Astrocyte of the spinal cord (primary cell): ENCODE results near the gene ADAT3.

ENCODE experiments used
- DNase-seq: peaks from one replicate; pipeline ENCODE4 v3.0.0; 2011; ENCODE audit warnings: low read depth, low spot score
- H3K4me3 ChIP-seq: 2 replicates; pipeline ENCODE4 v1.5.1; 2011; ENCODE audit warnings: low read depth, mild to moderate bottlenecking, low read length, moderate library complexity
- in situ Hi-C: cut with HindIII; loops from 2 replicates; pipeline ENCODE4 v1.10.0; 2017; ENCODE audit warnings: low sequenced_read_pairs
- TF ChIP-seq, protein P1 (sequence below): IDR thresholded peaks from 2 replicates; pipeline ENCODE4 v1.5.1; 2012; ENCODE audit warnings: low read depth, mild to moderate bottlenecking, low read length, inconsistent platforms

Gene ADAT3

DNA sequence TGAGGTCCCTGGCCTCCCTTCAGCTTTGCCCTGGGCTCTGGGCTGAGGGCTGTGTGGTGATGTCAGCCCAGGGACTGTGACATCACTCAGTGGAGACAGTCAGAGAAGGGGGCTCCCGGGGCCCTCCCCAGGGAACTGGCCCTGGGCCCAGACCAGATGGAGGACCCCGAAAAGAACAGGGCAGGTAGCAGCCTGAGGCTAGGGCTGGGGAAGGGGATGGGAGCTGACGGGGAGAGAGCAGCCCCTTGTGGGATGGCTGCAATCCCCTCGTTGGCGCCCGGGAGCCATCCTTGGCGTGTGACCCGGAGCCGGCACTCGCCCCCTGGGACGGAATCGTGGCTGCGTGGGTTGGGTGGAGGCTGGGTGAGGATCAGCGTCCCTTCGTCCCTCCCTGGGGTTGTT is 49.3 kb downstream of the ADAT3 start:
- H3K4me3 ChIP-seq = no peak overlapping the region
- TF ChIP-seq, protein P1, sequence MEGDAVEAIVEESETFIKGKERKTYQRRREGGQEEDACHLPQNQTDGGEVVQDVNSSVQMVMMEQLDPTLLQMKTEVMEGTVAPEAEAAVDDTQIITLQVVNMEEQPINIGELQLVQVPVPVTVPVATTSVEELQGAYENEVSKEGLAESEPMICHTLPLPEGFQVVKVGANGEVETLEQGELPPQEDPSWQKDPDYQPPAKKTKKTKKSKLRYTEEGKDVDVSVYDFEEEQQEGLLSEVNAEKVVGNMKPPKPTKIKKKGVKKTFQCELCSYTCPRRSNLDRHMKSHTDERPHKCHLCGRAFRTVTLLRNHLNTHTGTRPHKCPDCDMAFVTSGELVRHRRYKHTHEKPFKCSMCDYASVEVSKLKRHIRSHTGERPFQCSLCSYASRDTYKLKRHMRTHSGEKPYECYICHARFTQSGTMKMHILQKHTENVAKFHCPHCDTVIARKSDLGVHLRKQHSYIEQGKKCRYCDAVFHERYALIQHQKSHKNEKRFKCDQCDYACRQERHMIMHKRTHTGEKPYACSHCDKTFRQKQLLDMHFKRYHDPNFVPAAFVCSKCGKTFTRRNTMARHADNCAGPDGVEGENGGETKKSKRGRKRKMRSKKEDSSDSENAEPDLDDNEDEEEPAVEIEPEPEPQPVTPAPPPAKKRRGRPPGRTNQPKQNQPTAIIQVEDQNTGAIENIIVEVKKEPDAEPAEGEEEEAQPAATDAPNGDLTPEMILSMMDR = no peak
- in situ Hi-C loops = no loop called here
- DNase-seq = no peak

DNA sequence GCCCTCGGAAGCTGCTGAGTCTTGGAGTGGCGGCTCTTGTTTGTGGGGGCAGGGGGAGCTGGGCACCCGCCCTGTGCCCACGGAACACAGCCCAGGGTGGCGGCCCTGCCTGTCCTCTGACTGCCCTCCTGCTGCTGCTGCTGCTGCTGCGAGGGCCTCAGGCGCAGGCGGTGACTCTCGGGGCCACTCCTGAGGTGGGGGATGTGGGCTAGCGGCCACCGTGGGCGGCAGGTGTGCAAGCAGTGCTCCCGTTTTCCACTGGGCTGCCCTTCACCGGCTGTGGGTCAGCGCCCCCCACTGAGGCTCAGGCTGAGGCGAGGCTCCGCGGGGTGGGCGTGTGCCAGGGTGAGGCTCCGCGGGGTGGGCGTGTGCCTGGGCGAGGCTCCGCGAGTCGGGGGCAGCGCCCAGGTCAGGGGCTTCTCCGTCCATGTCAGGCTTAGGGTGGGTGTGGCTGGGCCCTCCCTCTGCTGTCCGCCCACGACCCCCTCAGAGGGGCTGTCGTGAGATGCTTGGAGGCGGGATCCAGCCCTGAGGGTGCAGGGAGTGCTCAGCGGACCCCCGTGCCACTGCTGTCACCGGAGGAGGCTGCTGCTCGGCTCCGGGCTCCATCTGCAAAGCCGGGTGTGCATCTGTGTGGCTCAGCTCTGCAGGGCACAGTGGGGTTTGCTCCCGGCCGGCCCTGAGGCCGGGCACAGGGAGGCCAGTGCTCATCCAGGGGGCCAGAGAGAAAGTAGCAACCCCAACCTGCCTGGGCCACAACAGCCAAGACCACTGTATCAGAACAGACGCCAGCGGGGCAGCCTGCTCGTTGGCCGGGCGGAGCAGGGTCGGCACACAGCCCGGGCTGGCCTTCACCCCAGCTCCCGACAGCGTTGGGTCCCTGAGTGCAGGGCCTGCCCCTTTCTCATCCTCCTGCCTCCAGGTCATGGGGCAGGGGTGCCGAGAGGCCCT is 50.2 kb downstream of the ADAT3 start:
- in situ Hi-C loops = no loop called here
- TF ChIP-seq, protein P1 = no peak
- no peak overlapping the region for H3K4me3 ChIP-seq
- DNase-seq = no peak

DNA sequence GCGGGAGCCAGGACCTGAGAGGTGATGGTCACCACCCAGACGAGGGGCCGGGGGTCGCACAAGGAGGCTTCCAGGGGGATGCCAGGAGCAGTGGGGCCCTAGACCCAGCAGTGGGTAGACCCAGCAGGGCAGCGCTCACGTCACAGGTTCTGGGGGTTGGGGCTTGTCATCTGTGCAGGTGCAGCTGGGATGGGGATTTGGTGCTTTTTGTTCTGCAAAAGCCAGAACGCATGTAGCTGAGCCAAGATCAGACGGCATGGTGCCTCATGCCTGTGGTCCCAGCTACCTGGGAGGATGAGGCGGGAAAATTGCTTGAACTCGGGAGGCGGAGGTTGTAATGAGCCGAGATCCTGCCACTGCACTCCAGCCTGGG is 50.9 kb downstream of the ADAT3 start:
- TF ChIP-seq, protein P1 = no peak
- no peak for DNase-seq
- in situ Hi-C loops = no loop called here
- H3K4me3 ChIP-seq = no peak overlapping the region

DNA sequence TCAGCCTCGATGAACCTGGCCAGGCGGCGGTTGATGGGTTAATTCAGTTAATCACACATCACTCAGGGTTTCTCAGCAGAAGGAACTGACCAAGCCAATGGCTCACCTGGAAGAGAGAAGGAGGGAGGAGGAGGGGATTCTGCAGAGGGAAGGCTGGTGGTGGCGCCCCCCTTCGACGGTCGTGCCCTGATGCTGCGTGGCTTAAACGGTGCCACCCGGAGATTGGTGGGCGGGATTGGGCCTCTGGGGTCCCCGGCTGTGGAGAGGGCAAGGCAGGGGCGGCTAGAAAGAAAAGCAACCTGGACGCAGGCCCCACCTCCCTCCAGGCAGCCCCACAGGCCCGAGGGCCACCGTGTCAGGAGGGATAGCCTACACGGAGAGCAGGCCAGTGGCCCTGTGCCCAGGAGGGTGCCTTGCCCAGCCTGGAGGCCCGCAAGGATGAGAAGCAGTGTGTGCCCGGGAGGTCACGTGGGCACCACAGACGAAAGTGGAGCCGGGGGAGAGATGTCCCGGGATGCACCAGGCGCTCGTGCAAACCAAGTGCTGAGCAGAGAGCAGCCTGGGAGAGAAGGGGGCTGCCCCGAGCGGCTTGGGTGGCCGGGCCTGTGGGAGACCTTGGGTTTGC is 51.8 kb downstream of the ADAT3 start:
- H3K4me3 ChIP-seq = no peak overlapping the region
- TF ChIP-seq, protein P1 = no peak
- in situ Hi-C loops = no loop called here
- no peak for DNase-seq

DNA sequence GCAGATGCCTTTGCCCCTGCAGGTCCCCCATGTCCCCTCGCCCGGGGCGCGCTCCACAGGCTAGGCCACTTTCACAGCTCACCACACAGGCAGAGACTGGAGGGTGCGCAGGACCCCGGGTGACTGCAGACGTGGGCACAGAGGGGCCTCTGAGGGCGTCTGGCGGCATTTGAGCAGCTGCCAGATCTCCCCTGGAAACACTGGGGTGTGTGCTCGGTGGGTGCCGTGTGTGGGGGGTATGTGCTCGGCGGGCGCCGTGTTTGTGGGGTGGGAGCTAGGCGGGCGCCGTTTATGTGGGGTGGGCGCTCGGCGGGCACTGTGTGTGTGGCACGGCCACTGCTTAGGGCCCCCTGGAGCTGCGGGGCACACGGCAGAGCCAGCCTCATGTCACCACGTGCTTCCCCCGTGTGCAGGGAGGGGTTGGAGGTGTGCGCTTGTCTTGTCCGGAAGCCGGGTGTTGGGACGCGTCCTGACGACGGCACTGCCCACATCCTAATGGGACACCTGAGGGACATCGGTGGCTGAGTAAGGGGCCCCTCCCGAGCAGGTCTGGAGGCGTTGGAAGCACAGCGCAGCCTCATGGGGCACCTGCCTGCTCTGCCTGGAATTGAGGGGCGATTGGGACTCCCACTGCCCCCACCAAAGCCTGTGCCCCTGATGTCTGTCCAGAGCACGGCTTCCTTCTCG is 52.5 kb downstream of the ADAT3 start:
- in situ Hi-C loops = no loop called here
- TF ChIP-seq, protein P1 = no peak
- DNase-seq = no peak
- no peak overlapping the region for H3K4me3 ChIP-seq

DNA sequence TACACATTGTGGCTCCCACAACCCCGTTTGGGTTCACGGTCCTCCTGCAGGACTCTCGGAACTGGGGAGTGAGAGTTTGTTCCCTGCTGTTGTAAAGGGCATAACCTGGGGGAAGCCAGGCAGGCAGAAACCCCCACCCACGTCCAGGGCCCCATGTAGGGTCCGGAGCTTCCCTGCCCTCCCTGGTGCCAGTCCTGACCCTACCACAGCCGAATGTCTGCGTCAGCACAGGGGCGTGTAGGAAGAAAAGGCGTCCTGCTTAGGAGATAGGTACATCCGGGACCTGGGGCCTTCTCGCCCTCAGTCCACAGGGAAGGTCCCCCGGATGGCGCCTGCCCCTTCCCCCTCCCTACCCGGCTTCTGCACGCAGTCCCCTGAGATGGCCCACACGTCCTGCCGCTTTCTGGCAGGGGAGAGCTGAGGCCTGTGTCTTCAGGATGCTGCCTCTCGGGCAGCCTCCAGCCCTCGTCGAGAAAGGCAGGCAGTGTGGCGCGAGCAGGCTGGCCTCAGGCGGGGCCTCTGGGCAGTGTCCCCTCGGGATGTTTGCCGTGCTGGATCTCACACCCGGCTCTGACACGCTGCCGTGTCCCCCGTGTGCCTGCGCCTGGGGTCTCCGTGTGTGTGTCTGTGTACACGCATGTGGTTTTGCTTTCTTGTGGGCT is 54.9 kb downstream of the ADAT3 start:
- H3K4me3 ChIP-seq = no peak overlapping the region
- no peak for DNase-seq
- TF ChIP-seq, protein P1 = no peak
- in situ Hi-C loops = no loop called here
